ENCODE data around the gene UBAC1.

DNA sequence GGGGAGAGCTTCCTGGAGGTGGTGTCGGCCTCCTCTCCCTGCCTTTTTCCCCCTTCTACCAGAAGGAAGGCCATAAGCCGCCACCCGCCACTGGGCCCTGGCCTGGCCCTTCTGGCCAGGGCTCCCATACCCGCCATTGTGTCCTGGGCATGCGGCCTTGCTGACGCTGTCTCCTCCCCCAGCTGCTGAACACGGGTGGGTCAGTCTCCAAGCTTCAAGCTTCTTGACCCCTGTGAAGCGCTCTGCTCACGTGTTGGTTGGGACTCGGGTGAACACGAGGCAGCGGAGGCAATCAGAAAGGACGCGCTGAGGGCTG is 24.2 kb upstream of the UBAC1 start:
- TF ChIP-seq, protein P1, sequence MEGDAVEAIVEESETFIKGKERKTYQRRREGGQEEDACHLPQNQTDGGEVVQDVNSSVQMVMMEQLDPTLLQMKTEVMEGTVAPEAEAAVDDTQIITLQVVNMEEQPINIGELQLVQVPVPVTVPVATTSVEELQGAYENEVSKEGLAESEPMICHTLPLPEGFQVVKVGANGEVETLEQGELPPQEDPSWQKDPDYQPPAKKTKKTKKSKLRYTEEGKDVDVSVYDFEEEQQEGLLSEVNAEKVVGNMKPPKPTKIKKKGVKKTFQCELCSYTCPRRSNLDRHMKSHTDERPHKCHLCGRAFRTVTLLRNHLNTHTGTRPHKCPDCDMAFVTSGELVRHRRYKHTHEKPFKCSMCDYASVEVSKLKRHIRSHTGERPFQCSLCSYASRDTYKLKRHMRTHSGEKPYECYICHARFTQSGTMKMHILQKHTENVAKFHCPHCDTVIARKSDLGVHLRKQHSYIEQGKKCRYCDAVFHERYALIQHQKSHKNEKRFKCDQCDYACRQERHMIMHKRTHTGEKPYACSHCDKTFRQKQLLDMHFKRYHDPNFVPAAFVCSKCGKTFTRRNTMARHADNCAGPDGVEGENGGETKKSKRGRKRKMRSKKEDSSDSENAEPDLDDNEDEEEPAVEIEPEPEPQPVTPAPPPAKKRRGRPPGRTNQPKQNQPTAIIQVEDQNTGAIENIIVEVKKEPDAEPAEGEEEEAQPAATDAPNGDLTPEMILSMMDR (conservative IDR thresholded peaks at IDR 0.05 in 1 of 2, IDR thresholded peaks at IDR 0.05 in 1 of 2; ENCODE audit: extremely low read depth in 1 of 2, insufficient read depth in 1 of 2, low read depth in 1 of 2, low read length in 2 of 2): no peak
- no peak for TF ChIP-seq EZH2 (IDR thresholded peaks at IDR 0.05; ENCODE audit: borderline replicate concordance, low read length)

Measured in mammary epithelial cell (primary cell).